HCT116 (cell line): ENCODE measurements around the gene SLIT1. TPM values are rescaled to one million over a fixed set of nuclear protein-coding genes. Genes with fewer than 3 reads are reported as not detected.

Source experiments
- ATAC-seq: fragments of 200-7000 bp; cut with Tn5 transposase; 2 replicates; pipeline ENCODE4 v1.9.1; 2020; ENCODE audit warnings: mild to moderate bottlenecking, moderate library complexity
- BruUV-seq: library from RNA; stranded (reverse); fragments of 400-500 nt; replicated peaks from 2 replicates; lab custom pipeline; 2021; lab: Mats Ljungman, UMichigan
- CTCF ChIA-PET: fragments of 300-600 bp; sonication (Branson Sonifier 250); formaldehyde crosslinking; loops from one replicate; lab custom pipeline; 2021; ENCODE audit warnings: antibody characterized with exemption; lab: Charles Lee
- POLR2A ChIA-PET: fragments of 300-600, 350-600 bp; sonication (Branson Sonifier 250); formaldehyde crosslinking; loops from one replicate; lab custom pipeline; 2021; ENCODE audit warnings: antibody characterized with exemption; lab: Charles Lee
- RAD21 ChIA-PET, 2 experiments: fragments of 300-600 bp; sonication (Branson Sonifier 250); formaldehyde crosslinking; loops; one replicate each; lab custom pipeline; 2023; ENCODE audit warnings: low total read pairs in 2 of 2; ENCODE audit not compliant: uncharacterized antibody in 2 of 2, unreplicated experiment in 2 of 2, low non-redundant PET in 1 of 2; lab: Charles Lee
- DNase-seq: peaks from one replicate; pipeline ENCODE4 v3.0.0-alpha.2; 2010; ENCODE audit warnings: low read depth, low spot score
- H2AFZ ChIP-seq: fragments of 200-600 bp; shearing (Covaris generic), sonication (generic); 2 replicates; pipeline ENCODE4 v1.6.1; 2017; ENCODE audit warnings: low read depth, mixed run types, mixed read lengths, antibody characterized with exemption, low read length; ENCODE audit not compliant: poor library complexity, severe bottlenecking
- H3K27ac ChIP-seq: 2 replicates; pipeline ENCODE4 v1.5.1; 2012; ENCODE audit warnings: low read depth, low read length
- H3K27me3 ChIP-seq: fragments of 200-600 bp; sonication (generic); 2 replicates; pipeline ENCODE4 v1.6.1; 2016; ENCODE audit warnings: mixed run types, low read length, mixed read lengths; ENCODE audit not compliant: insufficient read depth
- H3K36me3 ChIP-seq, 2 experiments: fragments of 200-500 bp in 1 of 2; fragments of 200-600 bp in 1 of 2; sonication (Bioruptor generic) in 1 of 2; sonication (generic) in 1 of 2; 2 replicates each; pipeline versions ENCODE4 v1.5.1 to v1.6.1; 2014 to 2016; ENCODE audit warnings: low read length in 2 of 2, inconsistent platforms in 1 of 2, mixed read lengths in 1 of 2, mixed run types in 1 of 2; ENCODE audit not compliant: insufficient read depth in 2 of 2, control insufficient read depth in 1 of 2
- H3K4me1 ChIP-seq, 2 experiments: fragments of 200-600 bp in 1 of 2; sonication (generic) in 1 of 2; 2 replicates each; pipeline versions ENCODE4 v1.5.1 to v1.6.1; 2012 to 2017; ENCODE audit warnings: low read length in 2 of 2, inconsistent platforms in 1 of 2, mild to moderate bottlenecking in 1 of 2, mixed read lengths in 1 of 2, mixed run types in 1 of 2, moderate library complexity in 1 of 2; ENCODE audit not compliant: insufficient read depth in 2 of 2, control insufficient read depth in 1 of 2
- H3K4me2 ChIP-seq: fragments of 200-600 bp; sonication (generic); 2 replicates; pipeline ENCODE4 v1.6.1; 2017; ENCODE audit warnings: mixed run types, low read length, mixed read lengths
- H3K4me3 ChIP-seq, 2 experiments: fragments of 200-600 bp in 1 of 2; sonication (generic) in 1 of 2; replicated peaks in 1 of 2; 2 replicates each; pipeline ENCODE4 v1.5.1; 2011 to 2016; ENCODE audit warnings: low read length in 2 of 2, control low read depth in 1 of 2, low read depth in 1 of 2, mild to moderate bottlenecking in 1 of 2, mixed read lengths in 1 of 2, mixed run types in 1 of 2
- H3K79me2 ChIP-seq: fragments of 200-600 bp; sonication (generic); 2 replicates; pipeline ENCODE4 v1.6.1; 2017; ENCODE audit warnings: mild to moderate bottlenecking, mixed run types, low read length, moderate library complexity, mixed read lengths; ENCODE audit not compliant: insufficient read depth
- H3K9ac ChIP-seq: fragments of 200-600 bp; sonication (generic); 2 replicates; pipeline ENCODE4 v1.6.1; 2016; ENCODE audit warnings: low read length, mixed read lengths
- H3K9me2 ChIP-seq: fragments of 200-600 bp; sonication (generic), shearing (Covaris generic); 2 replicates; pipeline ENCODE4 v1.6.1; 2017; ENCODE audit warnings: mixed run types, mild to moderate bottlenecking, moderate library complexity; ENCODE audit not compliant: insufficient read depth
- H3K9me3 ChIP-seq, 2 experiments: fragments of 200-500 bp in 1 of 2; fragments of 200-600 bp in 1 of 2; sonication (Bioruptor generic) in 1 of 2; sonication (generic) in 1 of 2; 2 replicates each; pipeline ENCODE4 v1.6.1; 2014 to 2017; ENCODE audit warnings: low read length in 2 of 2, mixed read lengths in 2 of 2, inconsistent platforms in 1 of 2, low read depth in 1 of 2, mild to moderate bottlenecking in 1 of 2, mixed run types in 1 of 2, moderate library complexity in 1 of 2; ENCODE audit not compliant: control insufficient read depth in 1 of 2, insufficient read depth in 1 of 2
- H4K20me1 ChIP-seq: fragments of 200-600 bp; sonication (generic), shearing (Covaris generic); 2 replicates; pipeline ENCODE4 v1.6.1; 2017; ENCODE audit warnings: mixed run types, mild to moderate bottlenecking, moderate library complexity; ENCODE audit not compliant: insufficient read depth
- CBX3 ChIP-seq: IDR thresholded peaks from 2 replicates; pipeline ENCODE4 v1.6.1; 2012; ENCODE audit warnings: low read depth
- ELF1 ChIP-seq: IDR thresholded peaks from 2 replicates; pipeline ENCODE4 v1.6.1; 2012; ENCODE audit warnings: low read depth, borderline replicate concordance
- EZH2 ChIP-seq: fragments of 200-600 bp; sonication (generic); IDR thresholded peaks from 2 replicates; pipeline ENCODE4 v1.6.1; 2017; ENCODE audit warnings: antibody characterized with exemption, mixed run types
- FOSL1 ChIP-seq: IDR thresholded peaks from 2 replicates; pipeline ENCODE4 v1.6.1; 2012; ENCODE audit warnings: low read depth
- JUND ChIP-seq: IDR thresholded peaks from 2 replicates; pipeline ENCODE4 v1.6.1; 2012
- POLR2AphosphoS5 ChIP-seq: IDR thresholded peaks from 2 replicates; pipeline ENCODE4 v1.6.1; 2011; ENCODE audit warnings: mild to moderate bottlenecking, low read depth, low read length, moderate library complexity
- SIN3A ChIP-seq: IDR thresholded peaks from 2 replicates; pipeline ENCODE4 v1.6.1; 2012; ENCODE audit warnings: low read depth
- TCF7L2 ChIP-seq: IDR thresholded peaks from 2 replicates; pipeline ENCODE4 v1.7.0; 2011; ENCODE audit warnings: borderline replicate concordance, inconsistent platforms; ENCODE audit not compliant: insufficient read depth, insufficient read length; ENCODE audit errors: extremely low read depth
- intact Hi-C: fragments of 100-400 bp; cut with micrococcal nuclease; formaldehyde crosslinking; loops from 2 replicates; pipeline ENCODE4 v1.10.0; 2022
- total RNA-seq: library from RNA; stranded (reverse); gene quantifications from one replicate; pipeline ENCODE4 v1.2.1, GENCODE V29; 2021; ENCODE audit not compliant: unreplicated experiment
- TF ChIP-seq, protein P1 (sequence below): IDR thresholded peaks from 2 replicates; pipeline ENCODE4 v1.6.1; 2011; ENCODE audit warnings: mild to moderate bottlenecking, low read length, moderate library complexity; ENCODE audit not compliant: insufficient replicate concordance; ENCODE audit errors: extremely low read depth
- TF ChIP-seq, protein P2 (sequence below), 3 experiments: fragments of 200-600 bp in 1 of 3; sonication (generic) in 1 of 3; IDR thresholded peaks in 2 of 3; conservative IDR thresholded peaks in 1 of 3; 2 replicates each; pipeline ENCODE4 v1.5.1; 2012 to 2017; ENCODE audit warnings: low read depth in 2 of 3, low read length in 2 of 3, antibody characterized with exemption in 1 of 3, borderline replicate concordance in 1 of 3, control low read depth in 1 of 3, mild to moderate bottlenecking in 1 of 3, mixed read lengths in 1 of 3, mixed run types in 1 of 3, moderate library complexity in 1 of 3; ENCODE audit not compliant: insufficient read depth in 1 of 3

Gene SLIT1
- total RNA-seq, 1 experiment from 2014 or later, result 0.42 TPM

- Histone ChIP-seq H3K27me3 (peaks cover 21% of the 10 kb centered on the region; the same call in 1 of the 2 replicates), H4K20me1 (no peaks in the 10 kb centered on the region), H3K27ac (no peak overlapping the region), H3K9me3 (no peaks in the 10 kb centered on the region), H3K36me3 (no peaks in the 10 kb centered on the region), H3K9me2 (no peaks in the 10 kb centered on the region), H3K4me2 (peak overlapping the region; percentile 55)
- TF ChIP-seq SIN3A (no peak), CBX3 (no peak), FOSL1 (no peak), POLR2AphosphoS5 (no peak), ELF1 (no peak), TCF7L2 (no peak), JUND (no peak), EZH2 (no peak)
- TF ChIP-seq, protein P1, sequence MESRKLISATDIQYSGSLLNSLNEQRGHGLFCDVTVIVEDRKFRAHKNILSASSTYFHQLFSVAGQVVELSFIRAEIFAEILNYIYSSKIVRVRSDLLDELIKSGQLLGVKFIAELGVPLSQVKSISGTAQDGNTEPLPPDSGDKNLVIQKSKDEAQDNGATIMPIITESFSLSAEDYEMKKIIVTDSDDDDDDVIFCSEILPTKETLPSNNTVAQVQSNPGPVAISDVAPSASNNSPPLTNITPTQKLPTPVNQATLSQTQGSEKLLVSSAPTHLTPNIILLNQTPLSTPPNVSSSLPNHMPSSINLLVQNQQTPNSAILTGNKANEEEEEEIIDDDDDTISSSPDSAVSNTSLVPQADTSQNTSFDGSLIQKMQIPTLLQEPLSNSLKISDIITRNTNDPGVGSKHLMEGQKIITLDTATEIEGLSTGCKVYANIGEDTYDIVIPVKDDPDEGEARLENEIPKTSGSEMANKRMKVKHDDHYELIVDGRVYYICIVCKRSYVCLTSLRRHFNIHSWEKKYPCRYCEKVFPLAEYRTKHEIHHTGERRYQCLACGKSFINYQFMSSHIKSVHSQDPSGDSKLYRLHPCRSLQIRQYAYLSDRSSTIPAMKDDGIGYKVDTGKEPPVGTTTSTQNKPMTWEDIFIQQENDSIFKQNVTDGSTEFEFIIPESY, result no peak
- TF ChIP-seq, protein P2, sequence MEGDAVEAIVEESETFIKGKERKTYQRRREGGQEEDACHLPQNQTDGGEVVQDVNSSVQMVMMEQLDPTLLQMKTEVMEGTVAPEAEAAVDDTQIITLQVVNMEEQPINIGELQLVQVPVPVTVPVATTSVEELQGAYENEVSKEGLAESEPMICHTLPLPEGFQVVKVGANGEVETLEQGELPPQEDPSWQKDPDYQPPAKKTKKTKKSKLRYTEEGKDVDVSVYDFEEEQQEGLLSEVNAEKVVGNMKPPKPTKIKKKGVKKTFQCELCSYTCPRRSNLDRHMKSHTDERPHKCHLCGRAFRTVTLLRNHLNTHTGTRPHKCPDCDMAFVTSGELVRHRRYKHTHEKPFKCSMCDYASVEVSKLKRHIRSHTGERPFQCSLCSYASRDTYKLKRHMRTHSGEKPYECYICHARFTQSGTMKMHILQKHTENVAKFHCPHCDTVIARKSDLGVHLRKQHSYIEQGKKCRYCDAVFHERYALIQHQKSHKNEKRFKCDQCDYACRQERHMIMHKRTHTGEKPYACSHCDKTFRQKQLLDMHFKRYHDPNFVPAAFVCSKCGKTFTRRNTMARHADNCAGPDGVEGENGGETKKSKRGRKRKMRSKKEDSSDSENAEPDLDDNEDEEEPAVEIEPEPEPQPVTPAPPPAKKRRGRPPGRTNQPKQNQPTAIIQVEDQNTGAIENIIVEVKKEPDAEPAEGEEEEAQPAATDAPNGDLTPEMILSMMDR (IDR thresholded peaks at IDR 0.05 in 2 of 3, conservative IDR thresholded peaks at IDR 0.05 in 1 of 3; ENCODE audit: borderline replicate concordance in 1 of 3, insufficient read depth in 1 of 3, low read depth in 2 of 3, low read length in 2 of 3), result no peak
- TF ChIP-seq, all 23 proteins: peak for 0
- RAD21 ChIA-PET, result no interaction called here
- DNase-seq, result no peak
- Histone ChIP-seq H3K79me2 (no peaks in the 10 kb centered on the region), H3K4me3 (no peak overlapping the region), H3K4me1 (peaks cover 0 to 4% of the 10 kb centered on the region in 2 experiments; a peak in 2 of 4 replicates), H3K9ac (no peak overlapping the region), H2AFZ (no peak overlapping the region)
- no TSS peak for BruUV-seq
- POLR2A ChIA-PET, result no interaction called here
- intact Hi-C loops, result no loop called here
- ATAC-seq, result 0 out of 2 replicates have a peak, but pooled peaks have one; percentile 6
- CTCF ChIA-PET, result interaction anchor here (1.4 kb wide), 1 partner anchor 107 kb away, joined by 7 read pairs; no protein-coding TSS in a partner anchor
These were observed 6.4 kb downstream of the SLIT1 start for GRCh38 chr10:97179311-97179710.
